Liver (tissue), 3 donors: ENCODE data around the gene GNB1L.

Source experiments
- CTCF ChIP-seq: fragments of 150-350 bp; IDR thresholded peaks from 2 replicates; pipeline ENCODE4 v1.5.1; 2017; ENCODE audit warnings: improper control_type of control experiment, low read depth, low read length; ENCODE audit not compliant: missing input control
- HNF4G ChIP-seq: IDR thresholded peaks from 2 replicates; pipeline ENCODE4 v1.6.1; 2016; ENCODE audit warnings: antibody characterized with exemption
- MAX ChIP-seq: IDR thresholded peaks from 2 replicates; pipeline ENCODE4 v1.6.1; 2016; ENCODE audit warnings: antibody characterized with exemption
- donor health status: healthy.
- donor health status: healthy.

GRCh38 chr22:19827341-19828034 lies 27.2 kb downstream of the GNB1L start:
- TF ChIP-seq MAX (no peak), CTCF (no peak), HNF4G (no peak)
